Sigmoid colon (tissue), 7 donors: ENCODE data around the gene DNASE2B. TPM values are rescaled to one million over a fixed set of nuclear protein-coding genes. Genes with fewer than 3 reads are reported as not detected.

Source experiments
- DNase-seq: peaks from one replicate; pipeline ENCODE4 v3.0.0-alpha.2; 2019
- H3K27ac ChIP-seq, 4 donors: fragments of 200-600 bp; sonication (generic); one replicate each; pipeline ENCODE4 v1.5.1; 2016 to 2019; ENCODE audit warnings: mild to moderate bottlenecking in 1 of 4
- H3K27me3 ChIP-seq, 3 donors: fragments of 200-600 bp; sonication (generic); one replicate each; pipeline ENCODE4 v1.5.1; 2019; ENCODE audit warnings: mild to moderate bottlenecking in 1 of 3
- H3K36me3 ChIP-seq, 4 donors: fragments of 200-600 bp; sonication (generic); one replicate each; pipeline ENCODE4 v1.5.1; 2016 to 2019
- H3K4me1 ChIP-seq, 4 donors: fragments of 200-600 bp; sonication (generic); one replicate each; pipeline ENCODE4 v1.5.1; 2017 to 2019
- H3K4me3 ChIP-seq, 4 donors: fragments of 200-600 bp; sonication (generic); one replicate each; pipeline ENCODE4 v1.5.1; 2017 to 2019; ENCODE audit warnings: mild to moderate bottlenecking in 2 of 4, moderate library complexity in 1 of 4
- H3K9me3 ChIP-seq, 4 donors: fragments of 200-600 bp in 3 of 4; sonication (generic) in 3 of 4; one replicate each; pipeline versions ENCODE4 v1.5.1 to v1.6.1; 2013 to 2019
- CTCF ChIP-seq, 4 experiments: fragments of 450-650 bp in 3 of 4; fragments of 200-600 bp in 1 of 4; IDR thresholded peaks; one replicate each; pipeline ENCODE4 v1.5.1; 2016 to 2019; ENCODE audit warnings: antibody characterized with exemption in 4 of 4, mild to moderate bottlenecking in 3 of 4, moderate library complexity in 2 of 4
- EP300 ChIP-seq, 4 donors: sonication (generic); formaldehyde crosslinking; IDR thresholded peaks; one replicate each; pipeline ENCODE4 v1.6.1; 2017; ENCODE audit warnings: antibody characterized with exemption in 4 of 4
- POLR2A ChIP-seq, 2 donors: fragments of 450-650 bp; IDR thresholded peaks; one replicate each; pipeline ENCODE4 v1.6.1; 2016; ENCODE audit warnings: antibody characterized with exemption in 2 of 2, mild to moderate bottlenecking in 2 of 2, moderate library complexity in 2 of 2
- POLR2AphosphoS5 ChIP-seq, 4 donors: sonication (generic); formaldehyde crosslinking; IDR thresholded peaks; one replicate each; pipeline ENCODE4 v1.6.1; 2017; ENCODE audit warnings: antibody characterized with exemption in 4 of 4
- WGBS, 2 donors: extraction: QIAGEN DNeasy Blood & Tissue Kit; methylation state at CpG; one replicate each; pipeline ENCODE4 v1.1.7; 2013; 5-methylcytosine and 5-hydroxymethylcytosine counted together
- intact Hi-C: fragments of 100-400 bp; cut with DNase I; formaldehyde crosslinking; loops from one replicate; pipeline ENCODE4 v1.15.1; 2023
- polyA plus RNA-seq, 3 donors: library from polyadenylated mRNA; stranded (reverse); fragments of 200-250 nt; gene quantifications; one replicate each; pipeline ENCODE4 v1.2.3, GENCODE V29; 2013
- total RNA-seq, 4 donors: library from RNA; depleted of rRNA; stranded (reverse); fragments of >200 nt; gene quantifications; one replicate each; pipeline ENCODE4 v1.1.0, GENCODE V29; 2016
- donor health status: healthy with polysubstance abuse.
- donor health status: Bipolar disorder and iron deficiency.
- donor health status: healthy.

Gene DNASE2B
- total and polyA plus RNA-seq, 7 donors: 0.38 to 0.99 TPM; not detected in 5

- Histone ChIP-seq H3K9me3 (no peaks in the 10 kb centered on the region), H3K27me3 (no peaks in the 10 kb centered on the region), H3K27ac (no peak overlapping the region), H3K36me3 (no peaks in the 10 kb centered on the region), H3K4me1 (no peaks in the 10 kb centered on the region), H3K4me3 (no peak overlapping the region)
- intact Hi-C loops: no loop called here
- TF ChIP-seq POLR2A (IDR thresholded peaks at IDR 0.05) (no peak), EP300 (IDR thresholded peaks at IDR 0.05) (no peak), CTCF (IDR thresholded peaks at IDR 0.05) (no peak), POLR2AphosphoS5 (IDR thresholded peaks at IDR 0.05) (no peak)
- DNase-seq: no peak
Observed at GRCh38 chr1:84390226-84390625, 8.1 kb upstream of the DNASE2B start.

GRCh38 chr1:84401156-84401555 is 2.9 kb downstream of the DNASE2B start:
- no peaks in the 10 kb centered on the region for H3K27me3 ChIP-seq
- no peak for DNase-seq
- no peak overlapping the region for H3K4me3 ChIP-seq
- TF ChIP-seq POLR2A (IDR thresholded peaks at IDR 0.05) (no peak), EP300 (IDR thresholded peaks at IDR 0.05) (no peak), POLR2AphosphoS5 (IDR thresholded peaks at IDR 0.05) (no peak), CTCF (IDR thresholded peaks at IDR 0.05) (no peak)
- H3K36me3 ChIP-seq: no peaks in the 10 kb centered on the region
- WGBS, 2 donors: 61 to 65% methylated on average over 3 of the region's 3 CpGs
- no peaks in the 10 kb centered on the region for H3K9me3 ChIP-seq
- H3K27ac ChIP-seq: no peak overlapping the region
- intact Hi-C loops: no loop called here
- H3K4me1 ChIP-seq: no peaks in the 10 kb centered on the region

- intact Hi-C loops: no loop called here
- DNase-seq: no peak
- Histone ChIP-seq H3K9me3 (no peaks in the 10 kb centered on the region), H3K27me3 (no peaks in the 10 kb centered on the region), H3K27ac (no peak overlapping the region), H3K4me1 (no peaks in the 10 kb centered on the region), H3K36me3 (no peaks in the 10 kb centered on the region), H3K4me3 (no peak overlapping the region)
- TF ChIP-seq POLR2AphosphoS5 (IDR thresholded peaks at IDR 0.05) (no peak), EP300 (IDR thresholded peaks at IDR 0.05) (no peak), CTCF (IDR thresholded peaks at IDR 0.05) (no peak)
Observed at GRCh38 chr1:84402060-84402459, 3.8 kb downstream of the DNASE2B start.

- Histone ChIP-seq H3K27ac (no peak overlapping the region), H3K4me3 (no peak overlapping the region), H3K27me3 (no peaks in the 10 kb centered on the region), H3K36me3 (no peaks in the 10 kb centered on the region), H3K4me1 (no peaks in the 10 kb centered on the region), H3K9me3 (no peaks in the 10 kb centered on the region)
- TF ChIP-seq EP300 (IDR thresholded peaks at IDR 0.05): no peak
- TF ChIP-seq CTCF (IDR thresholded peaks at IDR 0.05): no peak
- TF ChIP-seq POLR2A (IDR thresholded peaks at IDR 0.05): no peak
- intact Hi-C loops: no loop called here
- DNase-seq: no peak
Observed at GRCh38 chr1:84402501-84402900, 4.2 kb downstream of the DNASE2B start.

- no peak for DNase-seq
- intact Hi-C loops: no loop called here
- WGBS, 2 donors: 91 to 94% methylated on average over 2 of the region's 2 CpGs
- H3K4me1 ChIP-seq: no peaks in the 10 kb centered on the region
- H3K27ac ChIP-seq: no peak overlapping the region
- H3K27me3 ChIP-seq: no peaks in the 10 kb centered on the region
- H3K4me3 ChIP-seq: no peak overlapping the region
- no peaks in the 10 kb centered on the region for H3K9me3 ChIP-seq
- no peak for TF ChIP-seq POLR2AphosphoS5 (IDR thresholded peaks at IDR 0.05)
- TF ChIP-seq POLR2A (IDR thresholded peaks at IDR 0.05): no peak
- no peak for TF ChIP-seq CTCF (IDR thresholded peaks at IDR 0.05)
- TF ChIP-seq EP300 (IDR thresholded peaks at IDR 0.05): no peak
- H3K36me3 ChIP-seq: no peaks in the 10 kb centered on the region
Observed at GRCh38 chr1:84403347-84403746, 5.1 kb downstream of the DNASE2B start.
